Right lobe of liver (tissue), 6 donors: ENCODE data around the gene MDFIC. TPM values are rescaled to one million over a fixed set of nuclear protein-coding genes. Genes with fewer than 3 reads are reported as not detected.
A peak's percentile ranks its signal among the peaks of the same experiment; 100 is the strongest.

Source experiments
- ATAC-seq, 4 donors: fragments of 200-7000 bp; cut with Tn5 transposase; one replicate each; pipeline ENCODE4 v1.9.1; 2020; ENCODE audit warnings: mild to moderate bottlenecking in 4 of 4, moderate library complexity in 4 of 4
- DNase-seq, 3 donors: peaks; one replicate each; pipeline ENCODE4 v3.0.0-alpha.2; 2020
- H3K27ac ChIP-seq, 3 donors: fragments of 200-600 bp; one replicate each; pipeline ENCODE4 v1.8.0; 2022
- H3K27me3 ChIP-seq, 2 donors: fragments of 200-600 bp; one replicate each; pipeline ENCODE4 v1.8.0; 2022
- H3K36me3 ChIP-seq, 4 donors: fragments of 200-600 bp; sonication (generic) in 1 of 4; one replicate each; pipeline versions ENCODE4 v1.5.1 to v1.8.0; 2017 to 2022; ENCODE audit warnings: control low read depth in 1 of 4
- H3K4me1 ChIP-seq, 4 donors: fragments of 200-600 bp; sonication (generic) in 1 of 4; one replicate each; pipeline versions ENCODE4 v1.5.1 to v1.8.0; 2017 to 2022; ENCODE audit warnings: control low read depth in 1 of 4
- H3K4me3 ChIP-seq, 3 donors: fragments of 200-600 bp; one replicate each; pipeline ENCODE4 v1.8.0; 2022
- H3K9me3 ChIP-seq, 4 donors: fragments of 200-600 bp; sonication (generic) in 1 of 4; one replicate each; pipeline versions ENCODE4 v1.5.1 to v1.8.0; 2017 to 2022; ENCODE audit warnings: control low read depth in 1 of 4
- POLR2A ChIP-seq: fragments of 450-650 bp; IDR thresholded peaks from one replicate; pipeline ENCODE4 v1.6.1; 2017; ENCODE audit warnings: antibody characterized with exemption, mild to moderate bottlenecking
- WGBS: methylation state at CpG from one replicate; pipeline ENCODE4 v1.1.6; 2018; ENCODE audit warnings: low coverage, low lambda C conversion rate; ENCODE audit not compliant: insufficient coverage; ENCODE audit errors: missing lambda C conversion rate; 5-methylcytosine and 5-hydroxymethylcytosine counted together
- intact Hi-C, 2 donors: fragments of 100-400 bp; cut with DNase I; formaldehyde crosslinking; loops; one replicate each; pipeline versions ENCODE4 v1.11.2 to v1.14.1; 2022
- total RNA-seq, 6 experiments: library from RNA; depleted of rRNA in 2 of 6; stranded (reverse); fragments of >200 nt in 2 of 6; fragmentation: NEBNext Ultra II Directional in 3 of 6; extraction: Animal tissue kit (Norgen Biotek cat#: 25700) in 3 of 6; gene quantifications; one replicate each; pipeline versions ENCODE4 v1.1.0 to v1.2.4, GENCODE V29; 2016 to 2023
- TF ChIP-seq, protein P1 (sequence below), 4 donors: fragments of 200-600 bp in 3 of 4; fragments of 450-650 bp in 1 of 4; IDR thresholded peaks; one replicate each; pipeline versions ENCODE4 v1.5.1 to v1.8.0; 2016 to 2022; ENCODE audit warnings: antibody characterized with exemption in 4 of 4, mild to moderate bottlenecking in 2 of 4
- donor health status: DM: no; HTN: yes; CAD: no.
- donor health status: DM: no; HTN: no; CAD: no.
- donor health status: DM: no; HTN: no; CAD: no.
- donor health status: DM: no; HTN: yes; CAD: no.
- donor health status: DM: no; HTN: yes; CAD: no.

Gene MDFIC
- total RNA-seq, 6 experiments from 2014 or later: 7.5 to 20.7 (median 13.4) TPM

DNA sequence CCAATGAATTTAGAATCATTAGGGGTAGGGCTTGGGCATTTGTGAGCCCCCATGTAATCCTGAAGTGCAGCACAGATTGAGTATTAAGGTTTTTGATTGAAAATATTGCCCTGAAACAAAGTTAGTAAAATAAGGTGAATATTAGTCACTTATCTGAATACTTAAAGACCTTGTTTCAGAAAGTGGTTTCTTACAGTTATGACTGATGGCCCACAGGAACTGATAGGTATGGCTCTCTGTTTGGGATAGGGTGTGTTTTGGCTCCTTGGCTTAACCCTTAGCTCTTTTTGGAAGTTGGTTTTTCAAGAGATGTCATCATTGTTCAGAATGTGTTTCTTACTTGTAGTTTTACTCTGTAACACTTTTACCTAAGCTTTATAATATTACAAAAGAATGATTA is 34.8 kb downstream of the MDFIC start:
- no peak for DNase-seq
- Histone ChIP-seq H3K4me3 (no peak overlapping the region), H3K27ac (no peak overlapping the region), H3K27me3 (no peaks in the 10 kb centered on the region), H3K9me3 (no peaks in the 10 kb centered on the region), H3K36me3 (no peaks in the 10 kb centered on the region), H3K4me1 (no peaks in the 10 kb centered on the region)
- no peak for ATAC-seq
- intact Hi-C loops: no loop called here
- TF ChIP-seq, protein P1, sequence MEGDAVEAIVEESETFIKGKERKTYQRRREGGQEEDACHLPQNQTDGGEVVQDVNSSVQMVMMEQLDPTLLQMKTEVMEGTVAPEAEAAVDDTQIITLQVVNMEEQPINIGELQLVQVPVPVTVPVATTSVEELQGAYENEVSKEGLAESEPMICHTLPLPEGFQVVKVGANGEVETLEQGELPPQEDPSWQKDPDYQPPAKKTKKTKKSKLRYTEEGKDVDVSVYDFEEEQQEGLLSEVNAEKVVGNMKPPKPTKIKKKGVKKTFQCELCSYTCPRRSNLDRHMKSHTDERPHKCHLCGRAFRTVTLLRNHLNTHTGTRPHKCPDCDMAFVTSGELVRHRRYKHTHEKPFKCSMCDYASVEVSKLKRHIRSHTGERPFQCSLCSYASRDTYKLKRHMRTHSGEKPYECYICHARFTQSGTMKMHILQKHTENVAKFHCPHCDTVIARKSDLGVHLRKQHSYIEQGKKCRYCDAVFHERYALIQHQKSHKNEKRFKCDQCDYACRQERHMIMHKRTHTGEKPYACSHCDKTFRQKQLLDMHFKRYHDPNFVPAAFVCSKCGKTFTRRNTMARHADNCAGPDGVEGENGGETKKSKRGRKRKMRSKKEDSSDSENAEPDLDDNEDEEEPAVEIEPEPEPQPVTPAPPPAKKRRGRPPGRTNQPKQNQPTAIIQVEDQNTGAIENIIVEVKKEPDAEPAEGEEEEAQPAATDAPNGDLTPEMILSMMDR (IDR thresholded peaks at IDR 0.05): no peak
- TF ChIP-seq POLR2A: no peak

DNA sequence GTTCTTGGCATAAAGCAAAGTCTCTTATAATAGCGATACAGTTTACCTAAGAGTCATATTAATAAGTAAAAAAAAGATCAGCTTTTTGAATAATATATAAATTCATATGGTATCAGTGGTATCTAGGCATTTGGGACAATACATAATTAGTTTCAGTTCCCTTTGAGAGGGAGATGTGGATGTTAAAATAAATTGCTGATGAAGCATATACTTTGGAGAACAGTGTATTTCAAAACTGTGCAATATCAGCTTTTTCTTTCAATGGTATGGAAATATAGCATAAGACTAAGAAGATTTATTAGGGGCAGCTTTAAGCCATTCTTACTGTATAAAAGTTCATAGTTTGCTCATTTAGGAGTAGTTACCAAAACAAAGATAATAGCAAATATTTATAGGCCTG is 35.5 kb downstream of the MDFIC start:
- no peak overlapping the region for H3K4me3 ChIP-seq
- H3K27me3 ChIP-seq: no peaks in the 10 kb centered on the region
- WGBS: 100% methylated on average over 1 of the region's 1 CpG
- no peak overlapping the region for H3K27ac ChIP-seq
- no peak for DNase-seq
- intact Hi-C loops: no loop called here
- peak in 2 of 4 donors; percentile 33 to 42 for ATAC-seq
- no peaks in the 10 kb centered on the region for H3K36me3 ChIP-seq
- TF ChIP-seq, protein P1 (IDR thresholded peaks at IDR 0.05): no peak
- no peak for TF ChIP-seq POLR2A
- H3K4me1 ChIP-seq: no peaks in the 10 kb centered on the region
- H3K9me3 ChIP-seq: no peaks in the 10 kb centered on the region

DNA sequence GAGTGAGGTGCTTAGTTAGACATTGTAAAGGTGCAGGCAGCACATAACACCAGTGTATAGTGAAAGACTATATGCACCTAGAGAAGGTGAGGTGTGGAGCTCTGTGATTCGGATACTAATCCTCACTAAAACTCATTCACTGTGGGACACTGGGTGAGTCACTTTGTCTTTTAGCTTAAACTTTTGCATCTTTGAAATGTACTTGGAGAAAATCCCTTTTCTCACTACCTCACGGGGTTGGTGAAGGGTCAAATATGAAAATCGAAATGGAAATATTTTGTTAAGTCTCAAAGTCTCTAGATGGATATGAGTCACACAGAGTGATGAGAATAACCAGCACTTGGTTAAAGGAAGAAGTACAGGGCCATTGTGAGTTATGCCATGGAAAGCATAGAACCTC is 38.0 kb downstream of the MDFIC start:
- WGBS: 89% methylated on average over 3 of the region's 3 CpGs
- ATAC-seq (no peak), DNase-seq (no peak)

DNA sequence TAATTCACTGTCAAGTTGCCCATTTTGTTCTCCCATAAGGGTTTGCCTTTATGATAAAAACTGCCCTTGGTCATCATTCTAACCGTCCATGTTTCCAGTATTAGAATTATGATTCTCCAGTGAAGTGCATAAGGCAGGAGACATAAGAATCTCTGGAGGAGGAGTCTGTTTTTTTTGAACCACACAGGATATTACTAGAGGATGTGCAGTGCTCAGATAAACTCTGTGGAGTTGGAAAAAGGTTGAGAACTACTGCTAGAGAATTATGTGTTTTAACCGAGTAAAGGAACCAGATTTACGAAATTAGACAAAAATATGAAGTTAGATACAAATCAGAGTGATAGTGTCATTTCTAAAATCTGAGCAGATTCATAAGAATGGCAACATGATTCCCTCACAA is 40.5 kb downstream of the MDFIC start:
- intact Hi-C loops: no loop called here
- DNase-seq: no peak
- H3K4me1 ChIP-seq: no peaks in the 10 kb centered on the region
- TF ChIP-seq, protein P1 (IDR thresholded peaks at IDR 0.05): no peak
- TF ChIP-seq POLR2A: no peak
- ATAC-seq: no peak
- no peak overlapping the region for H3K4me3 ChIP-seq
- no peaks in the 10 kb centered on the region for H3K27me3 ChIP-seq
- 52% methylated on average over 3 of the region's 3 CpGs for WGBS
- H3K9me3 ChIP-seq: no peaks in the 10 kb centered on the region
- H3K36me3 ChIP-seq: no peaks in the 10 kb centered on the region
- H3K27ac ChIP-seq: no peak overlapping the region

More for the DNA sequence above, 38.0 kb downstream of the MDFIC start:
- no peaks in the 10 kb centered on the region for H3K27me3 ChIP-seq
- H3K27ac ChIP-seq: no peak overlapping the region
- intact Hi-C loops: no loop called here
- H3K4me1 ChIP-seq: no peaks in the 10 kb centered on the region
- H3K4me3 ChIP-seq: no peak overlapping the region
- no peaks in the 10 kb centered on the region for H3K9me3 ChIP-seq
- TF ChIP-seq POLR2A: no peak
- TF ChIP-seq, protein P1 (IDR thresholded peaks at IDR 0.05): no peak
- no peaks in the 10 kb centered on the region for H3K36me3 ChIP-seq

DNA sequence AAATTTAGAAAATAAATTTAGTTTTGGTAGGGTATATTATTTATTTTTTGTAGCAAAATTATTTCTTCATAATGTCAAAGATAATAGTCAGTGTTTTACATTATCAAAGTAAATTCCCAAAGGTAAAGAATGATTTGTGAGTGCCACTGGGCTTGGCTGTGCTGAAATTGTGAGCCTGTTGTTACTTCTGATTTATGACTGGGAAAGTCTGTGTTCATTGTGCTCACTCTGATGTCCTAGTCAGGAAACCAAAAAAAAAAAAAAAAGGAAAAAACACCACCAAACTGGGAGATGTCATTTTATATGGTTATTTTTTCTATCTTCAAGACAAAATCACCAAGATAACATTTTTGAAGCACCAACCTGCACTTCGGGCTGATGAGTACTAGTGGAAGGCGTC is 44.3 kb downstream of the MDFIC start:
- no peak for ATAC-seq
- WGBS: 91% methylated on average over 2 of the region's 2 CpGs
- no peak overlapping the region for H3K4me3 ChIP-seq

More for the DNA sequence above, 44.3 kb downstream of the MDFIC start:
- no peak for DNase-seq
- intact Hi-C loops: no loop called here
- Histone ChIP-seq H3K4me1 (peaks cover 0 to 6% (median 0%) of the 10 kb centered on the region in 4 donors), H3K36me3 (no peaks in the 10 kb centered on the region), H3K27ac (no peak overlapping the region), H3K9me3 (no peaks in the 10 kb centered on the region), H3K27me3 (no peaks in the 10 kb centered on the region)
- no peak for TF ChIP-seq POLR2A
- TF ChIP-seq, protein P1 (IDR thresholded peaks at IDR 0.05): no peak
